HepG2 (cell line): ENCODE results near the gene HTR1B. TPM values are rescaled to one million over a fixed set of nuclear protein-coding genes. Genes with fewer than 3 reads are reported as not detected.

Experiments used
- ATAC-seq: fragments of 200-7000 bp; cut with Tn5 transposase; 3 replicates; pipeline ENCODE4 v1.9.1; 2020; ENCODE audit warnings: mild to moderate bottlenecking, moderate library complexity
- BruUV-seq: library from RNA; stranded (reverse); fragments of 400-500 nt; replicated peaks from 2 replicates; lab custom pipeline; 2021; lab: Mats Ljungman, UMichigan
- CTCF ChIA-PET: fragments of 300-600 bp; formaldehyde crosslinking; extraction: SDS; loops from one replicate; lab custom pipeline; 2021; ENCODE audit warnings: low total read pairs, inconsistent platforms, low intra/inter-chr PET ratio; lab: Yijun Ruan, JAX
- POLR2A ChIA-PET: fragments of 350-600 bp; sonication (Branson Sonifier 250); formaldehyde crosslinking; loops from one replicate; lab custom pipeline; 2020; ENCODE audit warnings: antibody characterized with exemption, inconsistent platforms; lab: Yijun Ruan, JAX
- DNase-seq: peaks from one replicate; pipeline ENCODE4 v3.0.0-alpha.2; 2015; ENCODE audit warnings: low spot score
- FAIRE-seq: peaks from 3 replicates; lab custom pipeline; 2011; peaks lifted over from hg19 to GRCh38; lab: Jason Lieb, UNC
- H2AFZ ChIP-seq: one replicate; pipeline ENCODE4 v1.6.1; 2011; ENCODE audit warnings: low read length, inconsistent platforms
- H3K27ac ChIP-seq: fragments of 300-600 bp; 3 replicates; pipeline ENCODE4 v1.8.0; 2011; ENCODE audit warnings: mixed run types, mild to moderate bottlenecking, mixed read lengths, low read length, inconsistent platforms; ENCODE audit not compliant: insufficient read depth; ENCODE audit errors: extremely low read length
- H3K27me3 ChIP-seq, 2 experiments: fragments of 200-600 bp in 1 of 2; 2 replicates in 1 of 2; 3 replicates in 1 of 2; pipeline versions ENCODE4 v1.6.0 to v1.8.0; 2011; ENCODE audit warnings: low read length in 2 of 2, mild to moderate bottlenecking in 2 of 2, moderate library complexity in 2 of 2, inconsistent platforms in 1 of 2; ENCODE audit not compliant: insufficient read depth in 2 of 2, control insufficient read depth in 1 of 2
- H3K36me3 ChIP-seq, 2 experiments: fragments of 200-600 bp in 1 of 2; replicated peaks in 1 of 2; 2 replicates in 1 of 2; 3 replicates in 1 of 2; pipeline versions ENCODE4 v1.5.1 to v1.8.0; 2011; ENCODE audit warnings: low read length in 2 of 2, inconsistent platforms in 1 of 2; ENCODE audit not compliant: insufficient read depth in 2 of 2, control insufficient read depth in 1 of 2
- H3K4me1 ChIP-seq: 2 replicates; pipeline ENCODE4 v1.5.1; 2012; ENCODE audit warnings: low read length, inconsistent platforms; ENCODE audit not compliant: insufficient read depth
- H3K4me2 ChIP-seq: 2 replicates; pipeline ENCODE4 v1.6.0; 2011; ENCODE audit warnings: low read depth, low read length, inconsistent platforms
- H3K4me3 ChIP-seq, 3 experiments: fragments of 200-600 bp in 1 of 3; sonication (generic), shearing (Covaris generic) in 1 of 3; replicated peaks in 1 of 3; 2 replicates each; pipeline ENCODE4 v1.5.1; 2011 to 2016; ENCODE audit warnings: low read length in 3 of 3, inconsistent platforms in 2 of 3, low read depth in 2 of 3, mild to moderate bottlenecking in 2 of 3, control low read depth in 1 of 3, mixed read lengths in 1 of 3; ENCODE audit not compliant: insufficient read depth in 1 of 3
- H3K79me2 ChIP-seq: one replicate; pipeline ENCODE4 v1.6.1; 2011; ENCODE audit warnings: low read length, inconsistent platforms; ENCODE audit not compliant: insufficient read depth
- H3K9ac ChIP-seq: 2 replicates; pipeline ENCODE4 v1.6.0; 2011; ENCODE audit warnings: mild to moderate bottlenecking, low read depth, low read length, inconsistent platforms; ENCODE audit not compliant: insufficient read depth
- H3K9me3 ChIP-seq: 2 replicates; pipeline ENCODE4 v1.5.1; 2012; ENCODE audit warnings: mild to moderate bottlenecking, low read length
- H4K20me1 ChIP-seq: 2 replicates; pipeline ENCODE4 v1.6.0; 2011; ENCODE audit warnings: inconsistent platforms, mild to moderate bottlenecking, low read length, moderate library complexity; ENCODE audit not compliant: insufficient read depth
- CTCF ChIP-seq: sonication (generic); formaldehyde crosslinking; IDR thresholded peaks from 2 replicates; pipeline ENCODE4 v1.5.0; 2020; ENCODE audit warnings: mild to moderate bottlenecking, missing genetic modification reagents, moderate library complexity
- FOXA1 ChIP-seq, 2 experiments: fragments of 450-650 bp in 1 of 2; sonication (generic) in 1 of 2; formaldehyde crosslinking in 1 of 2; IDR thresholded peaks; 2 replicates each; pipeline versions ENCODE4 v1.4.0 to v1.6.1; 2016 to 2020; ENCODE audit warnings: missing genetic modification reagents in 1 of 2
- HNRNPK ChIP-seq: fragments of 200-400 bp; formaldehyde crosslinking; IDR thresholded peaks from 2 replicates; pipeline ENCODE4 v1.6.1; 2018; ENCODE audit warnings: low read length, low read depth, moderate library complexity, mild to moderate bottlenecking; ENCODE audit not compliant: poor library complexity, severe bottlenecking
- MYPOP ChIP-seq: sonication (generic); formaldehyde crosslinking; IDR thresholded peaks from 2 replicates; pipeline ENCODE4 v1.8.1; 2023; ENCODE audit warnings: mild to moderate bottlenecking, moderate library complexity, missing genetic modification reagents
- STAG1 ChIP-seq: sonication (generic); formaldehyde crosslinking; IDR thresholded peaks from 2 replicates; pipeline ENCODE4 v1.4.0; 2020; ENCODE audit warnings: missing genetic modification reagents
- ZNF224 ChIP-seq: sonication (generic); formaldehyde crosslinking; IDR thresholded peaks from 2 replicates; pipeline ENCODE4 v1.5.0; 2020; ENCODE audit warnings: mild to moderate bottlenecking, missing genetic modification reagents
- ZNF784 ChIP-seq: sonication (generic); formaldehyde crosslinking; IDR thresholded peaks from 2 replicates; pipeline ENCODE4 v1.5.1; 2020; ENCODE audit warnings: missing genetic modification reagents, mild to moderate bottlenecking, borderline replicate concordance
- WGBS: methylation state at CpG from one replicate; pipeline ENCODE4 v1.1.6; 2017; ENCODE audit warnings: low lambda C conversion rate; 5-methylcytosine and 5-hydroxymethylcytosine counted together
- in situ Hi-C: cut with HindIII; loops from 2 replicates; pipeline ENCODE4 v1.10.0; 2017; ENCODE audit warnings: low pct_unique_long_range_greater_than_20kb; ENCODE audit not compliant: extremely low pct_ligation_motif_present
- intact Hi-C: fragments of 100-400 bp; cut with micrococcal nuclease; formaldehyde crosslinking; loops from one replicate; pipeline ENCODE4 v1.10.0; 2022; ENCODE audit not compliant: unreplicated experiment
- polyA plus RNA-seq, 8 experiments: library from polyadenylated mRNA; depleted of rRNA in 3 of 8; stranded (reverse) in 7 of 8; unstranded in 1 of 8; fragments of >200 nt; fragmentation: Illumina TruSeq in 4 of 8; extraction: Trizol in 4 of 8; gene quantifications; 2 replicates each; pipeline versions ENCODE4 v1.2.1 to v1.2.3, GENCODE V29; 2011 to 2016; ENCODE audit warnings: low read depth in 4 of 8, missing spikeins in 1 of 8, mixed read lengths in 1 of 8; ENCODE audit not compliant: insufficient read depth in 1 of 8
- total RNA-seq, 5 experiments: library from RNA; depleted of rRNA; stranded (reverse); fragments of >200 nt; fragmentation: Illumina TruSeq; extraction: Trizol; gene quantifications; 2 replicates each; pipeline ENCODE4 v1.2.3, GENCODE V29; 2016; ENCODE audit warnings: low read depth in 1 of 5

HTR1B gene
- total and polyA plus RNA-seq, 2 of the 13 experiments (the other 11 are each of a cell fraction or from before 2014, with no cell fraction given): not detected

GRCh38 chr6:77466055-77466450 is 2.8 kb upstream of the HTR1B start:
- Histone ChIP-seq H4K20me1 (no peaks in the 10 kb centered on the region), H3K4me2 (peak overlapping the region; percentile 45), H3K36me3 (no peaks in the 10 kb centered on the region), H3K4me3 (no peak overlapping the region), H3K9ac (no peak overlapping the region), H3K9me3 (no peaks in the 10 kb centered on the region), H3K27ac (no peak overlapping the region), H3K4me1 (no peaks in the 10 kb centered on the region), H2AFZ (no peak overlapping the region), H3K79me2 (no peaks in the 10 kb centered on the region), H3K27me3 (peaks cover 1 to 44% of the 10 kb centered on the region in 2 experiments; a peak in 3 of 5 replicates)
- intact Hi-C loops (loop anchor here (10.0 kb wide), 1 partner anchor 279 kb away; no protein-coding TSS in a partner anchor), in situ Hi-C loops (no loop called here)
- TF ChIP-seq FOXA1 (IDR thresholded peaks at IDR 0.05): no peak
- no peak for TF ChIP-seq FOXA1 (CRISPR knock-in tag; IDR thresholded peaks at IDR 0.05)
- TF ChIP-seq ZNF784 (CRISPR knock-in tag): no peak
- TF ChIP-seq STAG1 (CRISPR knock-in tag): peak; percentile 64
- no peak for TF ChIP-seq ZNF224 (CRISPR knock-in tag)
- TF ChIP-seq CTCF (CRISPR knock-in tag): peak; percentile 63
- TF ChIP-seq MYPOP: no peak
- no peak for TF ChIP-seq HNRNPK
- WGBS: 8% methylated on average over 17 of the region's 17 CpGs
- ATAC-seq (peak; percentile 93), FAIRE-seq (no peak), DNase-seq (peak; percentile 20)
- ChIA-PET POLR2A (no interaction called here), CTCF (no interaction called here)
- BruUV-seq: no TSS peak
